Uterus (tissue), 2 donors: ENCODE measurements around the gene GALNT6.

Source experiments
- POLR2A ChIP-seq, 2 donors: fragments of 450-650 bp; IDR thresholded peaks; one replicate each; pipeline ENCODE4 v1.6.1; 2016; ENCODE audit warnings: antibody characterized with exemption in 2 of 2, mild to moderate bottlenecking in 1 of 2, moderate library complexity in 1 of 2
- TF ChIP-seq, protein P1 (sequence below), 4 experiments: fragments of 200-600 bp in 2 of 4; fragments of 450-650 bp in 2 of 4; sonication (generic) in 2 of 4; IDR thresholded peaks; one replicate each; pipeline ENCODE4 v1.5.1; 2016 to 2019; ENCODE audit warnings: antibody characterized with exemption in 4 of 4, mild to moderate bottlenecking in 2 of 4, moderate library complexity in 1 of 4

DNA sequence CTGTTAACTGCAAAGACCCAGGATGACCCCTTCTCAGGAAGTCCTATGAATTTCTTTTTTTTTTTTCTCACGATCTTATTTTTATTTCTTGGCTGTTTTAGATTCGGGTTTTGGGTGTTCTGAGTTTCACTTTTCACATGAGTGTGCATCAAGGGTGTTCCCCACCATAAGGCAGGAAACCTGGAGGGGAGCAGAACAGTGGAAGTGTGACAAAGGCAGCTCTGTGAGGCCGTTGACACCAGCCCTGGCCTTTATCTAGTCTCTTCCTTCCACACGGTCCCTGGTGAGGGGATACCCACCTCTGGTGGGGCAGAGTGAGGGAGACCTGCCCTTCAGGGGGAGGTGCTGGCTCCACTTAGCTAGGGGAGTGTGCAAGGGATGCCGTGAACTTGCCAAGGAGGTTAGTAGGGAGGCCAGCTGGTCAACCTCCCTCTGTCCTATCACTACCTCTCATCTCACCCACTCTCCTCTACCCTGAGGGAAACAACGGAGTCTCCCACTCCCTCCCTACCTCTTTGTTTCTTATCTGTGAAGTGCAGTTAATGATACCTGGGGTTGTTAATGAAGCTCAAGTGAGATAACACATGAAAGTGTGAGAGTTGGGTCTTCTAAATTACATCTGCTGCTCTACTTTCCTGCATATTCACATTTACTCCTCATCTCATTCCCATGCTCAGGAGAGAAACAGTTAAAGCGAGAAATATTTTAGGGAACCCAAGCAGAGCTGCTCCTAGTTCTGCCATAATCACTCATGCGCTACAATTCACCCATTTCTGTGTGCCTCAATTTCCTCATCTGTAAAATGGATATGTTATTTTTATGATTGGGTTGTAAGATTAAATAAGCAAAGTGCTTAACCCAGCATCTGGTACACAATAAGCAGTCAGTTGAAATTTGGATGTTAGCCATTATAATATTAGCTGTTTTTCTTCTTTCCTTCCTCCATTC is 4.4 kb upstream of the GALNT6 start:
- TF ChIP-seq, protein P1, sequence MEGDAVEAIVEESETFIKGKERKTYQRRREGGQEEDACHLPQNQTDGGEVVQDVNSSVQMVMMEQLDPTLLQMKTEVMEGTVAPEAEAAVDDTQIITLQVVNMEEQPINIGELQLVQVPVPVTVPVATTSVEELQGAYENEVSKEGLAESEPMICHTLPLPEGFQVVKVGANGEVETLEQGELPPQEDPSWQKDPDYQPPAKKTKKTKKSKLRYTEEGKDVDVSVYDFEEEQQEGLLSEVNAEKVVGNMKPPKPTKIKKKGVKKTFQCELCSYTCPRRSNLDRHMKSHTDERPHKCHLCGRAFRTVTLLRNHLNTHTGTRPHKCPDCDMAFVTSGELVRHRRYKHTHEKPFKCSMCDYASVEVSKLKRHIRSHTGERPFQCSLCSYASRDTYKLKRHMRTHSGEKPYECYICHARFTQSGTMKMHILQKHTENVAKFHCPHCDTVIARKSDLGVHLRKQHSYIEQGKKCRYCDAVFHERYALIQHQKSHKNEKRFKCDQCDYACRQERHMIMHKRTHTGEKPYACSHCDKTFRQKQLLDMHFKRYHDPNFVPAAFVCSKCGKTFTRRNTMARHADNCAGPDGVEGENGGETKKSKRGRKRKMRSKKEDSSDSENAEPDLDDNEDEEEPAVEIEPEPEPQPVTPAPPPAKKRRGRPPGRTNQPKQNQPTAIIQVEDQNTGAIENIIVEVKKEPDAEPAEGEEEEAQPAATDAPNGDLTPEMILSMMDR (IDR thresholded peaks at IDR 0.05): no peak
- no peak for TF ChIP-seq POLR2A (IDR thresholded peaks at IDR 0.05)
